CD4-positive, alpha-beta T cell treated with Interferon gamma for 1 hour (primary cell): ENCODE measurements around the gene SGCD.

ENCODE experiments used
- DNase-seq: peaks from one replicate; pipeline ENCODE4 v3.0.0-alpha.2; 2020

The SGCD gene

DNA sequence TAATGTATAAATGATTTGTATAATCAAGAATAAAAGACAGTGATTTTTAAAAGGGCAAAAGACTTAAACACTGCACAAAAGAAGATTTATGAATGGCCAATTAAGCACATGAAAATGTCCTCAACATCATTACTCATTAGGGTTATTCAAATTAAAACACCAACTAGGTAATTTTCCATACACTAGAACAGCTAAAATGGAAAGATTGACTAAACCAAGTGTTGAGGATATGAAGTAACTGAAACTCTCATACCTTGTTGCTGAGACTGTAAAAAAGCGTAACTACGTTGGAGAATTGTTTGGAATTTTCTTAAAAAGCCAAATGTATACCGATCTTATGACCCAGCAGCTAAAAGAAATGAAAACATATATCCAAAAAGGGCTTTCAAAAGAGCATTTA lies 144.9 kb downstream of the SGCD start:
- DNase-seq, result no peak

DNA sequence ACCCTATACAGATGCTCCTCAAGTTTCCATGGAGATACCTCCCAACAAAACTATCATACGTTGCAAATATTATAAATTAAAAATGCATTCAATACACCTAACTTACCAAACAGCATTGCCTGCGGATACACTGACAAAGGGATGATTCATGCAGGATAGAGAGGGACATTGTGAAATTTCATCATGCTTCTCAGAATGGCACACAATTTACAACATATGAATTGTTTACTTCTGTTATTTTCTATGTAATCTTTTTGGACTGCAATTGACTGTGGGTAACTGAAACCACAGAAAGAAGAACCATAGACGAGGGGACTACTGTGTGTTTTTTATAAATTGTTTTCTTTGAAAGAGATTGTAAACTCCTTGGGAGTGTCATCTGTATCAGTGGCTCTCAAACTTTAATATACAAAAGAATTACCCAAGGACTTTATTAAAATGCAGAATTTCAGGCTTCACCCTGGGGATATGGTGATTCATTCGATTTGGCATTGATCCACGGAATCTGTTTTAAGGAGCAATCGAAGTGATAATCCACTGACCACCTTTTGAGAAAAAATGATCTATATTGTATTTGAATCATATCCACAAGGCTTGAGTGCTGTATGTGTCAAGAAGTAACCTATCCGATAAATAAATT lies 146.4 kb downstream of the SGCD start:
- no peak for DNase-seq

- DNase-seq, result no peak
Measured at GRCh38 chr5:156474251-156474650, 147.3 kb downstream of the SGCD start.

DNA sequence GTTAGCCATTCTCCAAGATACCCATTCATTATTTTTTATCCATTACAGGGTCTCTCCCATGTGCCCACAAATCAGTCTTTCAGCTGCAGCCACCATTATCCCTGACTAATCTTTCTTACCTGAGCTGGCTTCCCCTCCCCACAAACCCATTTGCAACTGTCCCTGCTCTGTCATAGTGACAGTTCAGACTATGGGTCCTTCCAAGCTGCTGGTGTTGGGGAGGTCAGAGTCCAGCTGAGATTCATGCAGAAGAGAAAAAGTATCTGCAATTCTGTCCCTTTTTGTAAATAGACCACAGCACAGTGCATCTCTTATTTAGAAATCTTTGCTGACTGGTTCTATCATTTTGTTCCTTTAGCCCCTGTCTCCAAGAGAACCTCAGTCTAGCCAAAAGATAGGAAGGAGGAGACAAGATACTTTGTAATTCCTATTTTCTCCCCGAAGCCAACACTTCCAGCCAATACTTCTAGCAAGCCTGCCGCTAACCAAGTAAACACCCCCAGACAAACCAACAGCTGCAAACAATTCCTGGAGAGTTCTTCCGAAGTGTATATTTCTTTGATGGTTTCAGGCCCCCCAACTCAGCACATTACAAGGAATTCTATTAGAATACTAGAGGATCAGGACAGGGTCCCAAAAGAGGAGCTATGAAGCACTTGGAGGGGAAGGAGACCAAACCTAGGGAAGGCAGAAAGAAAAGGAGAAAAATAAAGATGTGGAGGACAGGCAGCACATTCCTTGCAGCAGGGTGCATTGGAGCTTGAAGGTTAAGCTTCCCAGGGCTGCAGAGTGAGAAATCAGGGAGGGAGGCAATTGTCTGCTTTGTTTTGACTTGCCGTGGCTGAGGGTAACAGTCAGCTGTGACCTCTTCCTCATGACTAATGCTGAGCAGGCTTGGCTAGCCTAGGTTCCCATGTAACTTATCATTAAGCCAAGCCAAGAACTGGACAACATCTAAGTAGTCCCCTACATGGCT lies 148.5 kb downstream of the SGCD start:
- no peak for DNase-seq

GRCh38 chr5:156476158-156476551 lies 149.2 kb downstream of the SGCD start:
- DNase-seq, result no peak

- no peak for DNase-seq
Measured at GRCh38 chr5:156476678-156477077, 149.7 kb downstream of the SGCD start.

GRCh38 chr5:156477196-156477595 lies 150.2 kb downstream of the SGCD start:
- DNase-seq, result no peak

DNA sequence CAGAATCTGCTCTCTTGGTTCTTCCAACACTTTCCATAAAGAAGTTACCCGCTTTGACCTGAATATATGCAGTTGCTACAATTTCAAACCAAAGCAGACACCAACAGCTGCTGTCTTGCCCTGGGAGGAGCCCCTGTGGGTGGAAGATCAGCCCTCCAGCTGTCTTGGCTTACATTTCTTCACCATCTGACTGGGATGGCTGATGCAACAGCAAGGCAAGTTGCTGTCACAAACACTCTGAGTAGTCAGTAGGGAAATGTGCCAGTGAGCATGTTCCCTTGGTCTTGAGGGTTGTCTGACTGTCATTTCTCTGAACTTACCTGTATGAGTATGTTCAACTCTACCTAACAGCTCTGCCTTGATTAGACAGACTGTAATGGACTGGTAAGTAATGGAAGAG lies 152.9 kb downstream of the SGCD start:
- no peak for DNase-seq

DNA sequence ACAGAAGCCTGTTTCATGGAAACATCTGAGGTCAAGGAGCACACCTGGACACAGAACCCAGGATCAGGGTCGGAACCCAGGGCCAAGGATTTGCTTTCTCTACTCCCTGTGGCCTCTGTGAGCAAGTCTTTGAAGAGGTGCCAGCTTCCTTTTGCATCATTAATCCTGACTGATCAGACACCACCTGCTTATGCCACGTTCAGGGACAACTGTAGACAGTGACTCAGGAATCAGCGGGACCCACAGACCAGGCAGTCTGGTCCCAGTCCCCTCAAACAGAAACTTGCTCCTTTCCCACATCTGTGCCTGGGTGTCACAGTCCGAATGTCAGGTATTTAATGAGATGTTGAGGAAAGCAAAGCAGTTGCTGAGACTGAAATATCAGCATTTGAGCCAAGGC lies 154.8 kb downstream of the SGCD start:
- no peak for DNase-seq

- no peak for DNase-seq
Measured at GRCh38 chr5:156482818-156483217, 155.9 kb downstream of the SGCD start.

GRCh38 chr5:156486394-156487238 lies 159.7 kb downstream of the SGCD start:
- no peak for DNase-seq

GRCh38 chr5:156491766-156492165 lies 164.8 kb downstream of the SGCD start:
- no peak for DNase-seq

DNA sequence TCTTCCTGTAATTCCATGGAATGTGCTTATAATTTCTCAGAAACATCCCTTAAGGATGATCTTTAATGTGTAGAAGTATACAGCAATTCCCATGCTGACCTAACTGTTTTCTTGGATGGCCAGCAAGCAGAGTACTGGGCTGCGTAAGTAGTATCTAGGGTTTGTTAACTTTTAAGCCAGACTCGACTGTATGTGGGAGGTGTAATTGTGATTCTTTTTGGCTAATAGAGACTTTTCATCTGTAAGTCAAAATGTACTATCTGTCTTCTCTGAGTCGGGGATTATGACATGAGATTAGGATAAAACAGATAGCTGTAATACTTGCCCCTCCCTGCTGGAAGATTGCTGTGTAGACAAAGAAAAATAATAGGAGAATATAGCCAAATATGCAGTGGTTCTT lies 169.3 kb downstream of the SGCD start:
- no peak for DNase-seq

DNA sequence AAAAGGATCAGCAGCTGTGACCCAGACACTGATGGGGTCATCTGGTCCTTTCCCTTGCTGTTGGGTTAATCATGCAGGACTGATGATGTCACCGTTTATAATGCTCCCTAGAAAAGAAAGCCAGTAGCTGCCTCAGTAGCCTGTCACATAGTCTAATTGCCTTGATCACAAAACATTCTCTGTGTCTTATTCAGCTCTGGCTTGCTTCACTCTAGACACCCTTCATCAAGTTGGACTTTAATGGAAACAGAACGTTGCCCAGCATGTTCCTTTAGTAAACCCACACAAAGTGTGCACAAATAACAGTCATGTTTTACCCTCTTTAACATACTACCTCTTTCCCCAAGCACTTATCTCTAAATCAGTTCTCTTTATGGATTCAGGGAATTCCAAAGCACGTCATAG lies 170.8 kb downstream of the SGCD start:
- no peak for DNase-seq

DNA sequence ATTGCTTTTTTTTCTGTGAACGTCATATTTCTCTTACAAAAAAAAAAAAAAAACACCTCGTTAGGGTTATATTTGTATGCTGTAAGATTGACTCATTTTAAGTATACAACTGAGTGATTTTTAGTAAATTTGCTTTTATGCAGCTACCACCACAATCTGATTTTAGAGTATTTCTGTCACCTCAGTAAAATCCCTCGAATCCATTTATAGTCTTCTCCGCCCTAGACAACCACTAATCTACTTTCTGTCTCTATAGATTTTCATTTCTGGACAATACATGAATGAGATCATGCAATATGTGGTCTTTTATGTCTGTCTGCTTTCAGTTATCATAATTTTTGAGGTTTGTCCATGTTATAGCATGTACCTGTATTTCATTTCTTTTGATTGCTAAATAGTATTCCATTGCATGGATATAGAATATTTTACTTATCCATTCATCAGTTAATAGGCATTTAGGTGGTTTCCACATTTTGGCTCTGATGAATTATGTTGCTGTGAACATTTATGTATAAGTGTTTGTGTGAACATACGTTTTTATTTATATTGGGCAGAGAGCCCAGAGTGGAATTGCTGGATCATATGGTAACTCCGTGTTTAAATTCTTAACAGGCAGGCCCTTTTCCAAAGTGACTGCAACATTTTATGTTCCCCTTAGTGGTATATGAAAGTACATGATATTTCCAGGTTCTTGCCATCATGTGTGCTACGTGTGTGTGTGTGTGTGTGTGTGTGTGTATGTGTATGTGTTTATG lies 171.4 kb downstream of the SGCD start:
- DNase-seq, result no peak

GRCh38 chr5:156500755-156501154 lies 173.8 kb downstream of the SGCD start:
- DNase-seq, result no peak

DNA sequence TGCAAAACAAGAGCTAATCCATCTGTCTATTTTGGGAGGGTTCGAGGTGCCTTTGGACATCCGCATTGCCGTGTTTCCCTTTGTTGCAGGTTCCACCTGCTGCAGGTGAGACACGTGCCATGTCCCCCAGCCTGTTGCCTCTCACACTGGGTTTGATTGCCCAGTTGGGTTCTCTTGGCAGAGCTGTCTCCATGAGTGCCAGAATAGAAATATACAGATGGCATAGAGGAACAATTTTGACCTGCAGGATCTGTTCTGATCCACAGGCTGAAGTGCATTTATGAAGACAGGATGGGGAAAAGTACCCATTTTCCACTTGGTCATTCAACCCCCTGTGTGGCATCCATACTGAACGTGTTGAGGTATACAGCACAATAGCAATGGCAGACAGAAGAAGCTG lies 178.1 kb downstream of the SGCD start:
- DNase-seq, result no peak

GRCh38 chr5:156513123-156513815 lies 186.3 kb downstream of the SGCD start:
- no peak for DNase-seq

- no peak for DNase-seq
Measured at GRCh38 chr5:156515121-156515520, 188.2 kb downstream of the SGCD start.

DNA sequence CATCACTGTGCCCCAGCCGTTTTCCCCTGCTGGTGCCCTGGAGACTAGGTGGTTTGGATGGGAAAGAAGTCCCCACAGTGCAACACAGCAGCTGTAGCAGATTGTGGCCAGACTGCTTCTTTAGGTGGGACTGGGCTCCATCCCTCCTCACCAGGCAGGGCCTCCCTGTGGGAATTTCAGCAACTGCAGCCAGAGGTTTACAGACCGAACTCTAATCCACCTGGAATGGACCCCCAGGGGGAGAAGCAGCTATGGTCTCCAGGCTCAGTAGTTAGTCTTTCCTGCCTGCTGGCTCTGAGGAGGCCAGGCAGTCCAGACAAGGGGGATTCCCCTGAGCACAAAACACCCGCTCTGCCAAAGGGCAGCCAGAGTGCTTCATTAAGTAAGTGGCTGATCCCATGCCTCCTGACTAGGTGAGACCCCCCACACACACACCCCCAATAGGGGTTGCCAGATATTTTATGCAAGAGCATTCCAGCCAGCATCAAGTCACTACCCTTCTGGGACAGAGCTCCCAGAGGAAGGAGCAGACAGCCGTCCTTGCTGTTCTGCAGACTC lies 188.9 kb downstream of the SGCD start:
- DNase-seq, result no peak

- DNase-seq, result no peak
Measured at GRCh38 chr5:156522651-156523529, 195.9 kb downstream of the SGCD start.
